ENCODE results near the gene HOGA1. TPM values are rescaled to one million over a fixed set of nuclear protein-coding genes. Genes with fewer than 3 reads are reported as not detected.
"Not testable (repeated sequence)": the region's sequence is repeated elsewhere in the genome, so short reads cannot be mapped to it uniquely, and the experiment has no call there.

Gene HOGA1
- total and polyA plus RNA-seq, 12 donors: 2.1 to 30.8 (median 13.0) TPM

DNA sequence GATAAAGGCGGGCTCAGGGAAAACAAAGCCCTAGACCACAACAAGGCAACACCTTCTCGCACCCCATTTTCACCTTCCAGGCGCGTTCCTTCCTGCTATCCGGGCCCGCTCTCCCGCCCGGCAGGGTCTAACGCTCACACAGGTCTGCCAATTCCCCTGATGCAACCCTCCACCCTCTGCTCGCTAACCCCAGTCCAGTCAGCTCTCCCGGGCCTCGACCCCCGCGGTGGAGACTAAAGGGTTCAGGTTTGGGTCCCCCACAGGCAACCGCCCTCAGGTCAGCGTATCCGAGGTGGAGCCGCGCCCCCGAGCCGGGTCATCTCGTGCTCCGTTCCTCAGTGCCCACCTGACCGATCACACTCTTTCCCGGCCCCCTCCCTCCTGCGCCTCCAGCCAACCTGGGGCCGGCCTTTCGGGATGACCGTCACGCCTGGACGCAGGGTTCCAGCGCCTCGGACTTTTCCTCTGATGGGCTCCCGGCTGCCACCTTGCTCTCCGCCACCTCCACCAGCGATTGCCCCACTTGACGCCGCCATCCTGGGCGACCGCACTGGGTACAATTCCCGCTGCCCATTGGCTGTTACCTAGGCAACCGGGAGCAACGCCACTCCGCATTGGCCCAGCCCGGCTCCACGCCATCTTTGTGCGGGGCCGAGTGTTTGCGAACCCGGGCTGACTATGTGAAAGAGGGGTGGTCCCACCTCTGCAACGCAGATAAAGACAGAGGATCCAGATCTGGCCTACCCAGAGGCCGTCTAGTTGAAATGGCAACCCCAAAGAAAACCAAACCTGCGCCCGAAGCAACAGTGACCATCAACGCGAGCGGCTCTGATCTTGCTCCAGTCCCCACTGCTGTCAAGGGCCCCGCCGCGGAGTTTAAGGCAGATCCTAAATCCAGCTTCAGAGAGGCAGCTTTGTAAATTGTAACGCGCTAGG is 49.0 kb downstream of the HOGA1 start, which contains the start of gene MORN4:
Gene MORN4, minus strand, starts transcription at position 552 of the 936 bp plus-strand sequence. CDS start 13,847 bp downstream, outside the sequence.
- WGBS, 4 donors: 2 to 11% (median 3%) methylated on average over 29 to 62 of the region's 62 CpGs
- TF ChIP-seq, protein P1, sequence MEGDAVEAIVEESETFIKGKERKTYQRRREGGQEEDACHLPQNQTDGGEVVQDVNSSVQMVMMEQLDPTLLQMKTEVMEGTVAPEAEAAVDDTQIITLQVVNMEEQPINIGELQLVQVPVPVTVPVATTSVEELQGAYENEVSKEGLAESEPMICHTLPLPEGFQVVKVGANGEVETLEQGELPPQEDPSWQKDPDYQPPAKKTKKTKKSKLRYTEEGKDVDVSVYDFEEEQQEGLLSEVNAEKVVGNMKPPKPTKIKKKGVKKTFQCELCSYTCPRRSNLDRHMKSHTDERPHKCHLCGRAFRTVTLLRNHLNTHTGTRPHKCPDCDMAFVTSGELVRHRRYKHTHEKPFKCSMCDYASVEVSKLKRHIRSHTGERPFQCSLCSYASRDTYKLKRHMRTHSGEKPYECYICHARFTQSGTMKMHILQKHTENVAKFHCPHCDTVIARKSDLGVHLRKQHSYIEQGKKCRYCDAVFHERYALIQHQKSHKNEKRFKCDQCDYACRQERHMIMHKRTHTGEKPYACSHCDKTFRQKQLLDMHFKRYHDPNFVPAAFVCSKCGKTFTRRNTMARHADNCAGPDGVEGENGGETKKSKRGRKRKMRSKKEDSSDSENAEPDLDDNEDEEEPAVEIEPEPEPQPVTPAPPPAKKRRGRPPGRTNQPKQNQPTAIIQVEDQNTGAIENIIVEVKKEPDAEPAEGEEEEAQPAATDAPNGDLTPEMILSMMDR (IDR thresholded peaks at IDR 0.05): no peak
- TF ChIP-seq POLR2A (IDR thresholded peaks at IDR 0.05): peak in 1 of 2 donors; percentile 33
- peaks cover 6% of the 10 kb centered on the region in 2 donors for H3K4me1 ChIP-seq (replicated peaks in 1 of 2)
- H3K27ac ChIP-seq: peak within 1 kb of the TSS in 2 of 5 donors; percentile 59 to 74
- DNase-seq: peak; percentile 94 to 97 (median 96)
- intact Hi-C loops (cut with DNase I): no loop called here
- no peaks in the 10 kb centered on the region for H3K27me3 ChIP-seq
- peak within 1 kb of the TSS; percentile 44 to 95 (median 72) for H3K4me3 ChIP-seq
- H3K36me3 ChIP-seq (replicated peaks in 1 of 2): no peaks in the 10 kb centered on the region
- no peaks in the 10 kb centered on the region for H3K9me3 ChIP-seq (replicated peaks in 1 of 3)

DNA sequence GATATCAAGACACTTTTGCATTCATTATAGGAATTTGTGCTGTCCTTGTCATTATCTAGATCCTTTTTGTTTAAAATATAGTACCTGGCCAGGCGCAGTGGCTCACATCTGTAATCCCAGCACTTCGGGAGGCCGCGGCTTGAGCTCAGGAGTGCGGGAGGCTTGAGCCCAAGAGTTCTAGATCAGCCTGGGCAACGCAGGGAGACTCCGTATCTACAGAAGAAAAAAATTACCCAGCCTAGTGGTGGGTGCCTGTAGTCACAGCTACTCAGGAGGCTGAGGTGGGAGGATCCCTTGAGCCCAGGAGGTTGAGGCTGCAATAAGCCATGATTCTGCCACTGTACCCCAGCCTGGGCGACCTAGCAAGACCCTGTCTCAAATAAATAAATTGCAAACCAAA is 49.7 kb downstream of the HOGA1 start:
- peak overlapping the region in 2 of 5 donors; percentile 59 to 74 for H3K27ac ChIP-seq
- 66 to 82% (median 67%) methylated on average over 8 of the region's 8 CpGs for WGBS, 4 donors
- intact Hi-C loops (cut with DNase I): no loop called here
- H3K9me3 ChIP-seq (replicated peaks in 1 of 3): no peaks in the 10 kb centered on the region
- H3K4me1 ChIP-seq (replicated peaks in 1 of 2): peaks cover 6% of the 10 kb centered on the region in 2 donors
- DNase-seq: peak in 1 of 7 donors; percentile 10
- TF ChIP-seq POLR2A (IDR thresholded peaks at IDR 0.05): no peak
- TF ChIP-seq, protein P1 (IDR thresholded peaks at IDR 0.05): peak in 3 of 6 experiments; percentile 31 to 41 (median 35)
- no peaks in the 10 kb centered on the region for H3K36me3 ChIP-seq (replicated peaks in 1 of 2)
- H3K4me3 ChIP-seq: peak overlapping the region in 2 of 4 donors; percentile 82 to 95
- H3K27me3 ChIP-seq: no peaks in the 10 kb centered on the region

DNA sequence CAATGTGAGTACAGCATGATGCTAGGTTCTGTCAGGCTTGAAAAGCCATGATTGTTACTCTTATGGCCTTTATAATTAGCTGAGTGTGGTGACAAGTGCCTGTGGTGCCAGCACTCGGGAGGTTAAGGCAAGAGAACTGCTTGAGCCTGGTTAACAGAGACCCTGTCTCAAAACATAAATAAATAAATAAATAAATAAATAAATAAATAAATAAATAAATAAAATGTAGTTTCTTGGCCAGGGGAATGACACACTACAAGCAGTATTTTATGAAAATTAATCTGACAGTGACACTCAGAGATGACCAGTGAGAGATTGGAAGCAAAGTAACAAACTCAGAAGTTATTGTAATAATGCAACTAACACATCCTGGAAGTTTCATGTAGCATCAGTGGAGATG is 51.4 kb downstream of the HOGA1 start:
- TF ChIP-seq POLR2A (IDR thresholded peaks at IDR 0.05): no peak
- TF ChIP-seq, protein P1 (IDR thresholded peaks at IDR 0.05): no peak
- H3K36me3 ChIP-seq (replicated peaks in 1 of 2): no peaks in the 10 kb centered on the region
- intact Hi-C loops (cut with DNase I): no loop called here
- H3K4me3 ChIP-seq: no peak overlapping the region
- 83 to 96% (median 92%) methylated on average over 1 of the region's 1 CpG for WGBS, 4 donors
- no peaks in the 10 kb centered on the region for H3K9me3 ChIP-seq (replicated peaks in 1 of 3)
- peaks cover 6% of the 10 kb centered on the region in 2 donors for H3K4me1 ChIP-seq (replicated peaks in 1 of 2)
- no peaks in the 10 kb centered on the region for H3K27me3 ChIP-seq
- no peak for DNase-seq
- H3K27ac ChIP-seq: no peak overlapping the region

DNA sequence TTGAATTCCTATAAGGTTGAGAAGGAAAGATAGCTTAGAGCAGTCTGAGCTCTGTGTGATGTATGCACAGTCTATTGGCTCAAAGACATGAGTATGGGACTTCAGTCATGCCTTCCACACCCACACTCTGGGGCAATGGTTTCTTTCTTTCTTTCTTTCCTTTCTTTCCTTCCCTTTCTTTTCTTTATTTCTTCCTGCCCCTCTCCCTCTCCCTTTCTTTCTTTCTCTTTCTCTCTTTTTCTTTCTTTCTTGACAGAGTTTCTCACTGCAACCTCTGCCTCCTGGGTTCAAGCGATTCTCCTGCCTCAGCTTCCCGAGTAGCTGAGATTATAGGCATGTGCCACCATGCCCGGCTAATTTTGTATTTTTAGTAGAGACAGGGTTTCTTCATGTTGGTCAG is 54.9 kb downstream of the HOGA1 start:
- DNase-seq; H3K27me3 ChIP-seq; H3K9me3 ChIP-seq (replicated peaks in 1 of 3); H3K27ac ChIP-seq; intact Hi-C loops (cut with DNase I); H3K4me3 ChIP-seq; H3K36me3 ChIP-seq (replicated peaks in 1 of 2): not testable (repeated sequence)
- WGBS, 4 donors: 90 to 94% (median 93%) methylated on average over 3 of the region's 3 CpGs
- H3K4me1 ChIP-seq (replicated peaks in 1 of 2): peaks cover 14 to 18% of the 10 kb centered on the region in 2 donors

Measured in adrenal gland (tissue), 12 donors.